Bronchial epithelial cell (primary cell): ENCODE results near the gene TDRD5. TPM values are rescaled to one million over a fixed set of nuclear protein-coding genes. Genes with fewer than 3 reads are reported as not detected.

Experiments
- DNase-seq: peaks from one replicate; pipeline ENCODE4 v3.0.0-alpha.2; 2010; ENCODE audit warnings: low read depth
- FAIRE-seq: peaks from 2 replicates; lab custom pipeline; 2011; peaks lifted over from hg19 to GRCh38; lab: Jason Lieb, UNC
- H3K27me3 ChIP-seq: 2 replicates; pipeline ENCODE4 v1.5.1; 2011; ENCODE audit warnings: low read length; ENCODE audit not compliant: control insufficient read depth, insufficient read depth
- H3K36me3 ChIP-seq: 2 replicates; pipeline ENCODE4 v1.5.1; 2011; ENCODE audit warnings: low read length; ENCODE audit not compliant: control insufficient read depth, insufficient read depth
- H3K4me3 ChIP-seq: 2 replicates; pipeline ENCODE4 v1.5.1; 2011; ENCODE audit warnings: mild to moderate bottlenecking, low read depth, low read length, control low read depth
- CTCF ChIP-seq: IDR thresholded peaks from 2 replicates; pipeline ENCODE4 v1.5.1; 2011; ENCODE audit warnings: mild to moderate bottlenecking, moderate library complexity, low read length, control low read depth, inconsistent platforms; ENCODE audit not compliant: insufficient read depth, severe bottlenecking
- total RNA-seq: library from RNA; depleted of rRNA; stranded (reverse); fragments of >200 nt; gene quantifications from 2 replicates; pipeline ENCODE4 v1.2.1, GENCODE V29; 2014

TDRD5 gene
- total RNA-seq, 1 donor from 2014 or later: not detected

- Histone ChIP-seq H3K4me3 (no peak overlapping the region), H3K27me3 (no peaks in the 10 kb centered on the region), H3K36me3 (no peaks in the 10 kb centered on the region)
- DNase-seq (no peak), FAIRE-seq (no peak)
- no peak for TF ChIP-seq CTCF
These were observed 7.8 kb upstream of the TDRD5 start for GRCh38 chr1:179583771-179584320.

- no peak for FAIRE-seq
- peak; percentile 1 for DNase-seq
- H3K36me3 ChIP-seq: no peaks in the 10 kb centered on the region
- H3K27me3 ChIP-seq: no peaks in the 10 kb centered on the region
- peak; percentile 61 for TF ChIP-seq CTCF
- peak overlapping the region; percentile 20 for H3K4me3 ChIP-seq
These were observed 5.4 kb upstream of the TDRD5 start for GRCh38 chr1:179586107-179586823.

- H3K36me3 ChIP-seq: no peaks in the 10 kb centered on the region
- DNase-seq: no peak
- peak; percentile 43 for FAIRE-seq
- no peak overlapping the region for H3K4me3 ChIP-seq
- TF ChIP-seq CTCF: no peak
- H3K27me3 ChIP-seq: no peaks in the 10 kb centered on the region
These were observed 4.3 kb upstream of the TDRD5 start for GRCh38 chr1:179587336-179587735.

- no peak for TF ChIP-seq CTCF
- Histone ChIP-seq H3K36me3 (no peaks in the 10 kb centered on the region), H3K27me3 (no peaks in the 10 kb centered on the region), H3K4me3 (no peak overlapping the region)
- no peak for DNase-seq
- FAIRE-seq: no peak
These were observed 3.1 kb upstream of the TDRD5 start for GRCh38 chr1:179588425-179589024.

GRCh38 chr1:179589509-179589908 is 2.1 kb upstream of the TDRD5 start:
- H3K36me3 ChIP-seq: no peaks in the 10 kb centered on the region
- FAIRE-seq (no peak), DNase-seq (no peak)
- TF ChIP-seq CTCF: no peak
- no peak overlapping the region for H3K4me3 ChIP-seq
- no peaks in the 10 kb centered on the region for H3K27me3 ChIP-seq
